HEK293T (cell line): ENCODE data around the gene SPATA31D4.

Experiments
- BHLHE40 ChIP-seq: fragments of 450-650 bp; IDR thresholded peaks from 2 replicates; pipeline ENCODE4 v1.6.1; 2016; ENCODE audit warnings: mild to moderate bottlenecking, moderate library complexity, borderline replicate concordance
- ELF4 ChIP-seq: fragments of 450-650 bp; IDR thresholded peaks from 2 replicates; pipeline ENCODE4 v1.6.1; 2017; ENCODE audit warnings: antibody characterized with exemption
- NFRKB ChIP-seq: fragments of 450-650 bp; IDR thresholded peaks from 2 replicates; pipeline ENCODE4 v1.6.1; 2016; ENCODE audit warnings: mild to moderate bottlenecking, moderate library complexity
- TARDBP ChIP-seq: fragments of 450-650 bp; IDR thresholded peaks from 2 replicates; pipeline ENCODE4 v1.6.1; 2016
- TF ChIP-seq, protein P1 (sequence below): fragments of 450-650 bp; IDR thresholded peaks from 2 replicates; pipeline ENCODE4 v1.6.1; 2016

DNA sequence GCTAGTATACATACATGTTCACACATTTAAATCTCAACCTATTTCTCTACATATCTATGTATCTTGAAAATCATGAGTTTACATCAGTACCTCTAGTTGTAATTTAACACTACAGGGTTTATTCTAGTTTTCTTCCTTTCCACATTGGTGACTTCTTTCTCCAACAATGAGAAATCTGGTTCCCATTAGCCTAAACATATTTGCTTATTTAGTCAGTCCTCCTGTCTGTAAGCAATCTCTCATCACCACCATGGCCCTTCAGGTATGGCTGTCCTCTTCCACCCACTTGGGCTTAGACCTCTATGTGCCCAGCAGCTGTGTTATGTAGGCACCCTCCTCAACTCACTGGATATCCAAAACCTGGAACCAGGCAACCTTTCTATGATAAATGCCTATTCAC, 52.3 kb downstream of the SPATA31D4 start:
- TF ChIP-seq, protein P1, sequence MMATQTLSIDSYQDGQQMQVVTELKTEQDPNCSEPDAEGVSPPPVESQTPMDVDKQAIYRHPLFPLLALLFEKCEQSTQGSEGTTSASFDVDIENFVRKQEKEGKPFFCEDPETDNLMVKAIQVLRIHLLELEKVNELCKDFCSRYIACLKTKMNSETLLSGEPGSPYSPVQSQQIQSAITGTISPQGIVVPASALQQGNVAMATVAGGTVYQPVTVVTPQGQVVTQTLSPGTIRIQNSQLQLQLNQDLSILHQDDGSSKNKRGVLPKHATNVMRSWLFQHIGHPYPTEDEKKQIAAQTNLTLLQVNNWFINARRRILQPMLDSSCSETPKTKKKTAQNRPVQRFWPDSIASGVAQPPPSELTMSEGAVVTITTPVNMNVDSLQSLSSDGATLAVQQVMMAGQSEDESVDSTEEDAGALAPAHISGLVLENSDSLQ: no peak
- no peak for TF ChIP-seq NFRKB
- no peak for TF ChIP-seq BHLHE40
- TF ChIP-seq TARDBP: no peak
- no peak for TF ChIP-seq ELF4
